Activated T-cell treated with anti-CD3 and anti-CD28 coated beads for 1 hour (primary cell): ENCODE data around the gene MGA.
A peak's percentile ranks its signal among the peaks of the same experiment; 100 is the strongest.

Experiments
- DNase-seq: peaks from one replicate; pipeline ENCODE4 v3.0.0-alpha.2; 2020; ENCODE audit warnings: low read depth

Gene MGA

GRCh38 chr15:41806291-41807181, 146.3 kb downstream of the MGA start:
- no peak for DNase-seq

- DNase-seq: no peak
These were observed 148.9 kb downstream of the MGA start for GRCh38 chr15:41809121-41809520.

- DNase-seq: no peak
These were observed 149.5 kb downstream of the MGA start for GRCh38 chr15:41809526-41810220.

- no peak for DNase-seq
These were observed 150.6 kb downstream of the MGA start for GRCh38 chr15:41810651-41811431.

GRCh38 chr15:41811432-41812195, 151.4 kb downstream of the MGA start:
- DNase-seq: peak; percentile 65

GRCh38 chr15:41812820-41813375, 152.7 kb downstream of the MGA start:
- DNase-seq: no peak

GRCh38 chr15:41813426-41813825, 153.2 kb downstream of the MGA start:
- DNase-seq: no peak

GRCh38 chr15:41814534-41814933, 154.3 kb downstream of the MGA start:
- no peak for DNase-seq

GRCh38 chr15:41816788-41817187, 156.6 kb downstream of the MGA start:
- DNase-seq: no peak

- DNase-seq: no peak
These were observed 157.1 kb downstream of the MGA start for GRCh38 chr15:41817327-41817726.

- DNase-seq: no peak
These were observed 157.6 kb downstream of the MGA start for GRCh38 chr15:41817781-41818180.

- DNase-seq: no peak
These were observed 159.3 kb downstream of the MGA start for GRCh38 chr15:41819455-41820050.

- DNase-seq: no peak
These were observed 160.7 kb downstream of the MGA start for GRCh38 chr15:41820791-41821423.

- DNase-seq: no peak
These were observed 161.6 kb downstream of the MGA start for GRCh38 chr15:41821831-41822230.

GRCh38 chr15:41822471-41822870, 162.3 kb downstream of the MGA start:
- DNase-seq: no peak
